HL-60 (cell line): ENCODE measurements around the gene ENTR1.

Experiments used
- CTCF ChIP-seq: IDR thresholded peaks from one replicate; pipeline ENCODE4 v1.5.1; 2011; ENCODE audit warnings: low read length, control low read depth, inconsistent platforms; ENCODE audit not compliant: insufficient read depth
- POLR2AphosphoS5 ChIP-seq: IDR thresholded peaks from 2 replicates; pipeline ENCODE4 v1.6.1; 2012; ENCODE audit warnings: low read depth

- no peak for TF ChIP-seq CTCF
- no peak; the same call in 1 of the 2 replicates for TF ChIP-seq POLR2AphosphoS5
Observed at GRCh38 chr9:136375096-136375495, 35.3 kb downstream of the ENTR1 start.
